NCI-H1694 (cell line): ENCODE results near the gene SUPT20HL2.
"Not testable (repeated sequence)": the region's sequence is repeated elsewhere in the genome, so short reads cannot be mapped to it uniquely, and the experiment has no call there.

Source experiments
- DNase-seq: peaks from one replicate; lab custom pipeline; 2025; lab: John Stamatoyannopoulos, UW

SUPT20HL2 gene

DNA sequence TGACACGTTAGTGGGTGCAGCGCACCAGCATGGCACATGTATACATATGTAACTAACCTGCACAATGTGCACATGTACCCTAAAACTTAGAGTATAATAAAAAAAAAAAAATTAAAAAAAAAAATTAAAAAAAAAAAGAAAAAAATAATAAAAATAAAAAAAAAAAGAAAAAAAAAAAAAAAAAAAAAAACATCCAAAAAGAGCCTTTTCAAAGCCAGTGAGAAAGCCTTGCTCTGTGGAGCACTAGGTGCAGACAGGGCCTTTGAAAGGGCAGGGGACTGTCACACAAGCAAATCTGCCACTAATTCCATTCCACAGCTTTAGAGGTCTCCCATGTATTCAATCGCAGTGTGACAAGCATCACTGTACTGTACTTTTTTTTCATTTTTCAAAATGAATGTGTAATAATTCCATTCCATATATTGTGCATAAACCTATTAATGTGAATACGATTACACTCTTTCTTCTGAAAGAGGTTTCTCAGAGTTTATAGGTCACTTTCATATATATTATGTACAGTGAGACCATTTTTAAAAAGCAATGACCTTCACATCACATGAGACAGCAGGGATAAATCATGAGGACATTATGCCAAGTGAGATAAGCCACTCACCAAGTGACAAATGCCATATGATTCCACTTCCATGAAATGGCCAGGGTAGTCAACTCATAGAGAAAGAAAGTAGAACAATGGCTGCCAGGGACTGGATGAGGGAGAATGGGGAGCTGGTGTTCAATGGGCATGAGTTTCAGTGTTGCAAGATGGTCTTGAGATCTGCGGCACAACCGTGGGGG is 4.1 kb downstream of the SUPT20HL2 start:
- DNase-seq: not testable (repeated sequence)

DNA sequence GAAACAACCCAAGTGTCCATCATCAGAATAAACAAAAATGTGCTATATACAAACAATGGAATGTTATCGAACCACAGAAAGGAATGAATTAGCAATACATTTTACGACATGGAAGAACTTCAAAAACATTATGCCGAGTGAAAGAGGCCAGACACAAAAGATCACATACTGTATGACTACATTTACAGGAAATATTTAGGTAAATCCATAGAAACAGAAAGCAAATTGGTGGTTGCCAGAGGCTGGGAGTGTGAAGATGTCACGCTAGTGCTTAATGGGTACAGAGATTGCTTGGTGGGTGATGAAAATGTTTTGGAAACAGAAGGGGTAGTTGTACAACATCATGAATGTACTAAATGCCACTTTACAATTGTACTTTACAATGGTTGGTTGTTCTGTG is 5.1 kb downstream of the SUPT20HL2 start:
- DNase-seq: not testable (repeated sequence)

DNA sequence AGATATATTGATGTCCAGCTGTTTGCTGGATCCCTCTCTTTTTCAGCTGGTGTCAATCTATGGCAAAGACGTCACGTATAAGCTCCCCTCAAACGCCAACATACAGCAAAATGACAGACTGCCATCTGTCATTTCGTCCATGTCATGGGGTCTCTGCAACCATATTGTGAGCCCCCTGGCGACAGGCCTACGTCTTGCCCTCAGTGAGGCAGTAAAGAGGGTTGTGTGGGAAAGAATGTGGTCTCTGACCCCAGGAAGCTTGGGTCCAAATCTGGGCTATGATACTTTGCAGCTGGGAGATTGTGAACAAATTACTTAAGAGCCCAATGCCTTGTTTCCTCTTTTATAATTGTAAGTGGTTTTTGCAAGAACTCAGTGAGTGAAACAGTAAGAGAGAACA is 7.4 kb downstream of the SUPT20HL2 start:
- DNase-seq: no peak

DNA sequence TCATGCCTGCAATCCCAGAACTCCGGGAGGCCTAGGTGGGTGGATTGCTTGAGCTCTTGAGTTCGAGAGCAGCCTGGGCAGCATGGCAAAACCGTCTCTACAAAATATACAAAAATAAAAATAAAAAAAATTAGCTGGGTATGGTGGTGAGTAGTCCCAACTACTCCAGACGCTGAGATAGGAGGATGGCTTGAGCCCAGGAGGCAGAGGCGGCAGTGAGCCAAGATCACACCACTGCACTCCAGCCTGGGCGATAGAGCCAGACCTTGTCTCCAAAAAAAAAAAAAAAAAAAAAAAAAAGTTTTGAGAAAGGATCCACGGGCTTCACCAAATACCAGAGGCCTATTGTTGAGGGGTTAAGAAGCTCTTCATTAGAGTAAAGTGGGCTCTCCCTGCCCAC is 8.0 kb downstream of the SUPT20HL2 start:
- no peak for DNase-seq

DNA sequence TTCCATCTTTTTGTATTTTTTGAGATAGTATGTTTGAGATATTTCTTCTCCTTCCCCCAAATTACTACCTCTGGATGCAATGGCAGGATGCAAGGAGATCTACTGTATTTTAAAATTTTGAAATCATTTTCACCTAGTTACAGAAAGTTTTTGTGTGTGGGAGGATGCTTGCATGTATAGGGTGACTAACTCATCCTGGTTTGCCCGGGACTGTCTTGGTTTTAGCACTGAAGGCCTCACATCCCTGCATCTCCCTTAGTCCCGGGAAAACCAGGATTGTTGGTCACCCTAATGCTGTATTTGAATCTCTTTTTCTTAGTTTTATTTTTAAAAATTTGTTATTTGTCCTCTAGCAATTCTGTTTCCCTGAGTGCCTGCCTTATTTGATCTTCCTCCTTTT is 12.1 kb downstream of the SUPT20HL2 start:
- no peak for DNase-seq

DNA sequence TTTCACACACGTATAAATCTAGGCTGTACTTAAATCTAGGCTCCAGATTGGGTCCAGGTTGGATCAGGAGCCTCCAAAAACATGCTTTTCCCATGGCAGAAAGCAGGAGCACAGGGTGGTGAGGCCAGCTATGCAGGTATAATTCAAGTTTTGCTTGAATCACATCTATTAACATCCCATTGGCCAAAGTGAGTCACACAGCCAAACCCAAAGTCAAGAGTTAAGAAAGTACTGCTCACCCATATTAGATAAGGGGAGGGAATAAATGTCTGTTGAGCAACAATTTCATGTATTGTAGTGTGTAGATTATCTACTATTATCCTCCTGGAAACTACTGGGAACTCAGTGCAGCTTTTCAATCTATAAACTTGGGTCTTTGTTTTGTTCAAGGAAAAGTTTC is 12.8 kb downstream of the SUPT20HL2 start:
- no peak for DNase-seq

- DNase-seq: no peak
Measured at GRCh38 chrX:24298191-24298590, 15.7 kb downstream of the SUPT20HL2 start.

DNA sequence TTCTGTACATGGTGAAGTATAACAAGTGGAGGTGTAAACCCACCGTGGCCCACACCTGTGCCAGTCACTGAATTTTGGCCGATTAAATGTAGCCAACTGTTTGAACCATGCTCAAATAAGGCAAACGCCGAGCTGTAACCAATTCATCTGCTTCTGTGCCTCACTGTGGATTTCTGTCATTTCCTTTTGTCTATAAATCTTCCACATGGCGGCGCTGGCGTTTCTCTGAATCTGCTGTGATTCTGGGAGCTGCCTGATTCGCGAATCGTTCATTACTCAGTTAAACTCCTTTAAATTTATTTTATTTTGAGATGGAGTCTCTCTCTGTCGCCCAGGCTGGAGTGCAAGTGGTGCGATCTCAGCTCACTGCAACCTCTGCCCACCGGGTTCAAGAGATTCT is 19.2 kb downstream of the SUPT20HL2 start:
- DNase-seq: no peak

GRCh38 chrX:24293412-24293811 is 20.5 kb downstream of the SUPT20HL2 start:
- DNase-seq: no peak

- DNase-seq: no peak
Measured at GRCh38 chrX:24292353-24292752, 21.5 kb downstream of the SUPT20HL2 start.

GRCh38 chrX:24285082-24285481 is 28.8 kb downstream of the SUPT20HL2 start:
- no peak for DNase-seq

- DNase-seq: no peak
Measured at GRCh38 chrX:24283127-24283794, 30.6 kb downstream of the SUPT20HL2 start.

DNA sequence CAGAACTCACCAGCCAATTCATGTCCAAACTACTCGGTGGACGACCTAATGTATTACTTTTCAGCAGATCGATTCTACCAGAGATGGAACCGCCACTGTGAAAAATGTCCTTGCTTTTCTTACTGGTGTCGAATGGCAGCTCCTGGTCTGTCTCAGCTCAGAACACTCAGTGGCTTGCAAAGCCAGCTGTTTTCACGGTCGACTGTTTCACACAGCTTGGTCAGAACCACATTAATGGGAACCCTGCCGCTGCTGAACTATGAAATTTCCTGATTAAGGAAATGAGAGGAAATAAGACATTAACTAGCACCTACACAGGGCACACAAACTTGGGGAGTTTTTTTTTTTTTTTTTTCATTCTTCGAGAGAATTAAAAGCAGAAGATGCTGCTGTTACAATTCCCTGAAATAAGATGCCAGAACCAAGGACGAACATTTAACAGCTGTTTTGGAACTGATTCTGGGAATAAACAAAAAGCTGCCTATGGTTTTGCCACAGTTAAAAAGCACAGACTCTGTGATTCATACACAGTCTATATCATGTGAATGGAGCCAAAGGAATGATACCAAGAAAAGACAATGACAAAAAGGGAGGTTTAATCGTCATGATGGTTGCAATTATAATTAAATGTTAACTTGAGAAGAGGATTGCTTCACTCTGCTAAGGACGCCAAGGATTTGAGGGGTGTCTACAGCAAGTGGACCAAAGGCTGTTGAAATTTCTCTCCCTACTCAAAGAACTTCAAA is 31.3 kb downstream of the SUPT20HL2 start:
- DNase-seq: no peak

- no peak for DNase-seq
Measured at GRCh38 chrX:24277405-24277804, 36.5 kb downstream of the SUPT20HL2 start.

DNA sequence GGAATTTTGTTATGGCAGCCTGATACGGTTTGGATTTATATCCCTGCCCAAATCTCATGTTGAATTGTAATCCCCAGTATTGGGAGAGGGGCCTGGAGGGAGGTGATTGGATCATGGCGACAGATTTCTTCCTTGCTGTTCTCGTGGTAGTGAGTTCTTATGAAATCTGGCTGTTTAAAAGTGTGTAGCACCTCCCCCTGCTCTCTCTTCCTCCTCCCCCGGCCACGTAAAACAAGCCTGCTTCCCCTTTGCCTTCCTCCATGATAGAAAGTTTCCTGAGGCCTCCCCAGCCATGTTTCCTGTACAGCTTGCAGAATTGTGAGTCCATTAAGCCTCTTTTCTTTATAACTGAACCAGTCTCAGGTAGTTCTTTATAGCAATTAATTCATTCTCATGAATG is 37.9 kb downstream of the SUPT20HL2 start:
- no peak for DNase-seq

GRCh38 chrX:24271262-24271661 is 42.6 kb downstream of the SUPT20HL2 start:
- no peak for DNase-seq

DNA sequence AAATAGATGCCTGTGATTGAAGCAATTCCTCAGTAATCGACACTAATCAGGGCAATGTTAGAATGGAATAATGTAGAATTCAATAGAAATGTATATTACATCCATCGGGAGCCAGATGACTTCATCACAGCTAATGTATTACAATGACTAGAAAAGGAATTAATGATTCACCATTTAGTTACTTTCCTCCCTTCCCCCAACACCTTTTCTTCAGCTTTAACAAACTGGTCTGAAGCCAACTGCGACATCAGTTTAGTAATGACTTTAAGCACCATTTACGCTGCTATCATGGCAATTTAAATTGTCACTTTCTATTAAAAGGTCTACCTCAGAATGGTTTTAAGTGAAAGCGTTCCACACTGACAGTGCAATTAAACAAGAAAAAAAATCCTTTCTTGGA is 45.1 kb downstream of the SUPT20HL2 start:
- no peak for DNase-seq

DNA sequence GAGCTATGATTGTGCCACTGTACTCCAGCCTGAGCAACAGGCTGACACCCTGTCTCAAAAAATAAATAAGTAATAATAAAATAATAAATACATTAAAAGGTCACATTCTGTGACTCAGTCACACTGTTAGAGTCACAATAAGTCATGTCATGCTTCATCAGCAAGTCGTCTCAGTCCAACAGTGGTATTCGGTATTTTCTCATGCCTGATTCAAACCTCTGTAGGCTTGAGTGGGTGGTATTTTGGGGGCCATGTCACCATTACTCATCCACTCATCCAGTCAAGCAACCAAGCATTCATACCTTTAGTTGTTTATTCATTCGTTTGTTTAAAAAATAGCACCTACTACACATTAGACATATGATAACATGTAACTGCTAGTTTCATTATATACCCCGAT is 46.9 kb downstream of the SUPT20HL2 start:
- no peak for DNase-seq

DNA sequence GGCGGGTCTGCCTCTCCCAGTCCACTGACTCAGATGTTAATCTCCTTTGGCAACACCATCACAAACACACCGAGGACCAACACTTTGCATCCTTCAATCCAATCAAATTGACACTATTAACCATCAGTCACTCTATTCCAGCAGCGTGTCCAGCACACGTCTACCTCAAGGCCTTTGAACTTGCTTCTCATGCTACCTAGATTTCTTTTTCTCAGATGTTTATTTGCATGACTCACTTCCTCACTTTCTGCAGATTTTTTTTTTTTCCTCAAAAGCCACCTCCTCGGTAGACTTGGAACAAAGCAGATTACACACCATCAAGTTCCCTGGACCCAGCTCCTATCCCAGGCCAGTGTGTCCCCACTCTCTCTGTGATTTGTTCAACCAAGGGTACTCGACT is 49.5 kb downstream of the SUPT20HL2 start:
- DNase-seq: no peak

DNA sequence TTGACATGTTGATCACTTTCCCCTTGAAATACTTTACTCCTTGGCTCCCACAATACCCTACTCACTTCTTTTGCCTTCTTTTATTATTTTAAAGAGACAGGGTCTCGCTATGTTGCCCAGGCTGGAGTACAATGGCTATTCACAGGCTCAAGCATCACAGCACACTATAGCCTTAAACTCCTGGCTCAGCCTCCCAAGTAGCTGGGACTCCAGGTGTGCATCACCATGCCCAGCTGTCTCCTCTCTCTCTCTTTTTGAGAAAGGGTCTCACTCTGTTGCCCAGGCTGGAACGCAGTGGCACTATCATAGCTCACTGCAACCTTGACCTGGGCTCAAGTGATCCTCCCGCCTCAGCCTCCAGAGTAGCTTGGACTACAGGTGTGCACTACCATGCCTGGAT is 51.6 kb downstream of the SUPT20HL2 start:
- no peak for DNase-seq
